Transverse colon (tissue), 4 donors: ENCODE measurements around the gene LAMB2. TPM values are rescaled to one million over a fixed set of nuclear protein-coding genes. Genes with fewer than 3 reads are reported as not detected.

Experiments
- DNase-seq: peaks from one replicate; pipeline ENCODE4 v3.0.0-alpha.2; 2019
- H3K27ac ChIP-seq, 4 donors: fragments of 200-600 bp; sonication (generic); 2 replicates each; pipeline ENCODE4 v1.5.1; 2016 to 2018; ENCODE audit warnings: inconsistent platforms in 4 of 4
- H3K27me3 ChIP-seq: fragments of 200-600 bp; sonication (generic); 2 replicates; pipeline ENCODE4 v1.5.1; 2017; ENCODE audit warnings: inconsistent platforms
- H3K36me3 ChIP-seq, 4 donors: fragments of 200-600 bp; sonication (generic); 2 replicates each; pipeline ENCODE4 v1.5.1; 2017 to 2019; ENCODE audit warnings: inconsistent platforms in 4 of 4
- H3K4me1 ChIP-seq, 4 donors: fragments of 200-600 bp; sonication (generic); 2 replicates each; pipeline ENCODE4 v1.5.1; 2017 to 2020; ENCODE audit warnings: inconsistent platforms in 4 of 4
- H3K4me3 ChIP-seq, 4 donors: fragments of 200-600 bp; sonication (generic); 1 replicate in 1 of 4; 2 replicates in 3 of 4; pipeline versions ENCODE4 v1.5.1 to v1.6.1; 2017 to 2019; ENCODE audit warnings: inconsistent platforms in 4 of 4
- H3K9me3 ChIP-seq, 2 donors: fragments of 200-600 bp; sonication (generic); 2 replicates each; pipeline ENCODE4 v1.5.1; 2017 to 2019; ENCODE audit warnings: inconsistent platforms in 2 of 2
- EP300 ChIP-seq: sonication (generic); formaldehyde crosslinking; IDR thresholded peaks from one replicate; pipeline ENCODE4 v1.6.1; 2017; ENCODE audit warnings: antibody characterized with exemption, low read depth
- POLR2A ChIP-seq: fragments of 450-650 bp; IDR thresholded peaks from one replicate; pipeline ENCODE4 v1.6.1; 2016; ENCODE audit warnings: antibody characterized with exemption, mild to moderate bottlenecking, moderate library complexity
- POLR2AphosphoS5 ChIP-seq, 3 donors: sonication (generic); formaldehyde crosslinking; IDR thresholded peaks; one replicate each; pipeline ENCODE4 v1.6.1; 2016; ENCODE audit warnings: antibody characterized with exemption in 3 of 3
- WGBS, 2 donors: methylation state at CpG; one replicate each; pipeline ENCODE4 v1.1.5; 2018; ENCODE audit warnings: low coverage in 1 of 2; 5-methylcytosine and 5-hydroxymethylcytosine counted together
- in situ Hi-C, 4 donors: fragments of 200-750 bp; cut with MboI; loops; one replicate each; pipeline versions ENCODE4 v1.15.0 to v1.15.1; 2017; ENCODE audit warnings: low sequenced_read_pairs in 3 of 4, low pct_ligation_motif_present in 1 of 4, low pct_unique_long_range_greater_than_20kb in 1 of 4
- intact Hi-C: fragments of 100-400 bp; cut with DNase I; formaldehyde crosslinking; loops from one replicate; pipeline ENCODE4 v1.15.1; 2023; ENCODE audit warnings: low total_unique reads
- small RNA-seq, 4 donors: library from RNA; depleted of rRNA; stranded (forward); fragments of <200 nt; gene quantifications; one replicate each; pipeline ENCODE3, GENCODE V24; 2016
- total RNA-seq, 4 donors: library from RNA; depleted of rRNA; stranded (reverse); fragments of >200 nt; gene quantifications; one replicate each; pipeline ENCODE4 v1.1.0, GENCODE V29; 2016
- TF ChIP-seq, protein P1 (sequence below), 5 experiments: fragments of 200-600 bp in 3 of 5; fragments of 450-650 bp in 2 of 5; sonication (generic) in 3 of 5; IDR thresholded peaks; 1 replicate in 2 of 5; 2 replicates in 3 of 5; pipeline ENCODE4 v1.5.1; 2016 to 2017; ENCODE audit warnings: antibody characterized with exemption in 5 of 5, inconsistent platforms in 3 of 5, mild to moderate bottlenecking in 2 of 5, moderate library complexity in 1 of 5

LAMB2 gene
- total RNA-seq, 4 donors from 2014 or later, result 141 to 290 (median 177) TPM

DNA sequence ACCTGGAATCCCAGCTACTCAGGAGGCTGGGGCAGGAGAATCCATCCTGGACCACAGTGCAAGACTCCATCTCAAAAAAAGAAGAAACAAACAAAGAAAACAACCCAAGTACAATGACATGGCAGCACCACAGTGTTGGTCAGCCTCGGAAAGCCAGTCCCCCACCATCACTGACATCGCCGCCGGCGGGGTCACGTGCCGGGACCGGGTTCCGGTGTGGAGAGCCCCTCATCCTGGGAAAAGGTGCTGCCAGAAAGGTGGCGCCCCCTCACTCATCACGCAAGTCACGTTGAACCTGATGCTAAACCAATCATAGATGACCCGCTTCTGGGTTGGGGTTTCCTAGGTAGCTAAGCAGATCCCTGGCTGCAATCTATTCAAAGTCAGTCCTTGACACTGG is 56.7 kb downstream of the LAMB2 start:
- H3K4me1 ChIP-seq, result no peaks in the 10 kb centered on the region
- no peak overlapping the region for H3K4me3 ChIP-seq
- peaks cover 0 to 63% (median 32%) of the 10 kb centered on the region in 4 donors for H3K36me3 ChIP-seq
- in situ Hi-C loops, result no loop called here
- intact Hi-C loops, result no loop called here
- H3K9me3 ChIP-seq, result no peaks in the 10 kb centered on the region
- H3K27me3 ChIP-seq, result no peaks in the 10 kb centered on the region
- TF ChIP-seq POLR2A (no peak), POLR2AphosphoS5 (IDR thresholded peaks at IDR 0.05) (no peak), EP300 (no peak)
- TF ChIP-seq, protein P1, sequence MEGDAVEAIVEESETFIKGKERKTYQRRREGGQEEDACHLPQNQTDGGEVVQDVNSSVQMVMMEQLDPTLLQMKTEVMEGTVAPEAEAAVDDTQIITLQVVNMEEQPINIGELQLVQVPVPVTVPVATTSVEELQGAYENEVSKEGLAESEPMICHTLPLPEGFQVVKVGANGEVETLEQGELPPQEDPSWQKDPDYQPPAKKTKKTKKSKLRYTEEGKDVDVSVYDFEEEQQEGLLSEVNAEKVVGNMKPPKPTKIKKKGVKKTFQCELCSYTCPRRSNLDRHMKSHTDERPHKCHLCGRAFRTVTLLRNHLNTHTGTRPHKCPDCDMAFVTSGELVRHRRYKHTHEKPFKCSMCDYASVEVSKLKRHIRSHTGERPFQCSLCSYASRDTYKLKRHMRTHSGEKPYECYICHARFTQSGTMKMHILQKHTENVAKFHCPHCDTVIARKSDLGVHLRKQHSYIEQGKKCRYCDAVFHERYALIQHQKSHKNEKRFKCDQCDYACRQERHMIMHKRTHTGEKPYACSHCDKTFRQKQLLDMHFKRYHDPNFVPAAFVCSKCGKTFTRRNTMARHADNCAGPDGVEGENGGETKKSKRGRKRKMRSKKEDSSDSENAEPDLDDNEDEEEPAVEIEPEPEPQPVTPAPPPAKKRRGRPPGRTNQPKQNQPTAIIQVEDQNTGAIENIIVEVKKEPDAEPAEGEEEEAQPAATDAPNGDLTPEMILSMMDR (IDR thresholded peaks at IDR 0.05), result no peak
- DNase-seq, result no peak
- 96% methylated on average over 13 of the region's 13 CpGs; no CpG with 5 or more reads in 1 of the 2 donors for WGBS, 2 donors
- no peak overlapping the region for H3K27ac ChIP-seq

Small RNAs within 50 kb of the gene (small RNA-seq; reads per million reads assigned to genes)
- gene RN7SL182P, result 0 reads per million in 4 donors

Other genes starting within 250 kb of the LAMB2 start
- gene SLC25A20, start 234.2 kb downstream of the LAMB2 start, total RNA-seq, result 10 to 100 TPM in 3 of 4 donors, 1 to 10 TPM in 1; 8.4 to 83.8 (median 31.7) TPM
- gene ARIH2, start 214.2 kb downstream of the LAMB2 start, total RNA-seq, result 100 to 1,000 TPM in 3 of 4 donors, 10 to 100 TPM in 1; 82.6 to 269 (median 115) TPM
- gene P4HTM, start 142.8 kb downstream of the LAMB2 start, total RNA-seq, result 100 to 1,000 TPM in 1 of 4 donors, 10 to 100 TPM in 3; 43.4 to 100 (median 76.6) TPM
- gene WDR6, start 125.7 kb downstream of the LAMB2 start, total RNA-seq, result 100 to 1,000 TPM in 3 of 4 donors, 10 to 100 TPM in 1; 76.0 to 162 (median 146) TPM
- gene DALRD3, start 114.5 kb downstream of the LAMB2 start, total RNA-seq, result 100 to 1,000 TPM in 1 of 4 donors, 10 to 100 TPM in 3; 30.4 to 136 (median 42.0) TPM
- gene NDUFAF3, start 110.9 kb downstream of the LAMB2 start, total RNA-seq, result 100 to 1,000 TPM in 1 of 4 donors, 10 to 100 TPM in 3; 30.4 to 125 (median 88.1) TPM
- gene IMPDH2, start 103.7 kb downstream of the LAMB2 start, total RNA-seq, result 100 to 1,000 TPM in 1 of 4 donors, 10 to 100 TPM in 3; 25.1 to 106 (median 72.7) TPM
- 100 to 1,000 TPM in 1 of 4 donors, 10 to 100 TPM in 3; 76.4 to 122 (median 84.7) TPM for gene QRICH1, start 39.0 kb downstream of the LAMB2 start, total RNA-seq
- 100 to 1,000 TPM; 403 to 873 (median 447) TPM for gene QARS1, start 28.3 kb downstream of the LAMB2 start, total RNA-seq
- 10 to 100 TPM; 66.5 to 86.2 (median 71.7) TPM for gene USP19, start 12.2 kb downstream of the LAMB2 start, total RNA-seq
- 10 to 100 TPM; 26.2 to 33.9 (median 31.3) TPM for gene CCDC71, start 33.3 kb upstream of the LAMB2 start, total RNA-seq
- gene KLHDC8B, start 38.5 kb upstream of the LAMB2 start, total RNA-seq, result 10 to 100 TPM in 2 of 4 donors, 1 to 10 TPM in 2; 4.5 to 23.5 (median 13.4) TPM
- 10 to 100 TPM in 1 of 4 donors, 1 to 10 TPM in 3; 2.4 to 13.5 (median 5.3) TPM for gene C3orf62, start 144.2 kb upstream of the LAMB2 start, total RNA-seq
- 10 to 100 TPM; 11.1 to 39.6 (median 27.0) TPM for gene USP4, start 207.0 kb upstream of the LAMB2 start, total RNA-seq
- 100 to 1,000 TPM; 155 to 485 (median 274) TPM for gene GPX1, start 225.3 kb upstream of the LAMB2 start, total RNA-seq